Measurements from ENCODE around the gene SLC25A28. TPM values are rescaled to one million over a fixed set of nuclear protein-coding genes. Genes with fewer than 3 reads are reported as not detected.
A peak's percentile ranks its signal among the peaks of the same experiment; 100 is the strongest.

SLC25A28 gene
- total and polyA plus RNA-seq, 2 experiments from 2014 or later, result 34.5 to 41.4 TPM

- Histone ChIP-seq H3K36me3 (no peaks in the 10 kb centered on the region), H3K4me1 (ENCODE audit: low read depth) (peaks cover 6% of the 10 kb centered on the region), H3K9me3 (ENCODE audit: low read depth) (no peaks in the 10 kb centered on the region), H3K27me3 (peaks cover 25% of the 10 kb centered on the region), H3K4me3 (peak overlapping the region; percentile 85), H3K27ac (peak overlapping the region; percentile 5)
- TF ChIP-seq CTCF (IDR thresholded peaks at IDR 0.05; ENCODE audit: low read depth, low read length), result no peak
- DNase-seq (ENCODE audit: low read depth in 1 of 2, low spot score in 1 of 2), result peak in 1 of 2 donors; percentile 3
Measured at GRCh38 chr10:99659868-99660366, 39.7 kb upstream of the SLC25A28 start.

GRCh38 chr10:99659031-99659867, 39.0 kb upstream of the SLC25A28 start, which contains the start of gene ENTPD7:
TSS of gene ENTPD7 (plus strand) at chr10:99659509. CDS start at chr10:99659957, 448 bp downstream.
- H3K27me3 ChIP-seq, result peaks cover 25% of the 10 kb centered on the region
- H3K36me3 ChIP-seq, result no peaks in the 10 kb centered on the region
- H3K9me3 ChIP-seq (ENCODE audit: low read depth), result no peaks in the 10 kb centered on the region
- H3K4me3 ChIP-seq, result peak within 1 kb of the TSS; percentile 85
- peak within 1 kb of the TSS; percentile 5 for H3K27ac ChIP-seq
- DNase-seq (ENCODE audit: low read depth in 1 of 2, low spot score in 1 of 2), result peak; percentile 97 to 99
- peak; percentile 16 for TF ChIP-seq CTCF (IDR thresholded peaks at IDR 0.05; ENCODE audit: low read depth, low read length)
- peaks cover 6% of the 10 kb centered on the region for H3K4me1 ChIP-seq (ENCODE audit: low read depth)

- Histone ChIP-seq H3K4me3 (peak overlapping the region; percentile 85), H3K27me3 (peaks cover 25% of the 10 kb centered on the region), H3K27ac (no peak overlapping the region), H3K4me1 (ENCODE audit: low read depth) (peaks cover 6% of the 10 kb centered on the region), H3K9me3 (ENCODE audit: low read depth) (no peaks in the 10 kb centered on the region), H3K36me3 (no peaks in the 10 kb centered on the region)
- DNase-seq (ENCODE audit: low read depth in 1 of 2, low spot score in 1 of 2), result peak; percentile 15 to 50
- no peak for TF ChIP-seq CTCF (IDR thresholded peaks at IDR 0.05; ENCODE audit: low read depth, low read length)
Measured at GRCh38 chr10:99658622-99659030, 38.4 kb upstream of the SLC25A28 start.

- Histone ChIP-seq H3K4me1 (ENCODE audit: low read depth) (peaks cover 6% of the 10 kb centered on the region), H3K27me3 (peaks cover 25% of the 10 kb centered on the region), H3K27ac (no peak overlapping the region), H3K36me3 (no peaks in the 10 kb centered on the region), H3K4me3 (no peak overlapping the region), H3K9me3 (ENCODE audit: low read depth) (no peaks in the 10 kb centered on the region)
- TF ChIP-seq CTCF (IDR thresholded peaks at IDR 0.05; ENCODE audit: low read depth, low read length), result no peak
- DNase-seq (ENCODE audit: low read depth in 1 of 2, low spot score in 1 of 2), result peak in 1 of 2 donors; percentile 14
Measured at GRCh38 chr10:99656199-99657064, 36.2 kb upstream of the SLC25A28 start.

GRCh38 chr10:99654390-99655175, 34.3 kb upstream of the SLC25A28 start:
- Histone ChIP-seq H3K27ac (no peak overlapping the region), H3K9me3 (ENCODE audit: low read depth) (no peaks in the 10 kb centered on the region), H3K4me1 (ENCODE audit: low read depth) (no peaks in the 10 kb centered on the region), H3K27me3 (peaks cover 25% of the 10 kb centered on the region), H3K36me3 (no peaks in the 10 kb centered on the region), H3K4me3 (no peak overlapping the region)
- DNase-seq (ENCODE audit: low read depth in 1 of 2, low spot score in 1 of 2), result no peak
- TF ChIP-seq CTCF (IDR thresholded peaks at IDR 0.05; ENCODE audit: low read depth, low read length), result no peak

All from cardiac muscle cell (in vitro differentiated cells and primary cell).